WI38 (cell line): ENCODE measurements around the gene TSHZ1.

Experiments used
- H3K4me3 ChIP-seq: 2 replicates; pipeline ENCODE4 v1.5.1; 2011; ENCODE audit warnings: low read depth, mild to moderate bottlenecking, control low read depth, low read length
- TF ChIP-seq, protein P1 (sequence below): IDR thresholded peaks from 2 replicates; pipeline ENCODE4 v1.5.1; 2012; ENCODE audit warnings: low read depth, mild to moderate bottlenecking, control low read depth, low read length

The TSHZ1 gene

DNA sequence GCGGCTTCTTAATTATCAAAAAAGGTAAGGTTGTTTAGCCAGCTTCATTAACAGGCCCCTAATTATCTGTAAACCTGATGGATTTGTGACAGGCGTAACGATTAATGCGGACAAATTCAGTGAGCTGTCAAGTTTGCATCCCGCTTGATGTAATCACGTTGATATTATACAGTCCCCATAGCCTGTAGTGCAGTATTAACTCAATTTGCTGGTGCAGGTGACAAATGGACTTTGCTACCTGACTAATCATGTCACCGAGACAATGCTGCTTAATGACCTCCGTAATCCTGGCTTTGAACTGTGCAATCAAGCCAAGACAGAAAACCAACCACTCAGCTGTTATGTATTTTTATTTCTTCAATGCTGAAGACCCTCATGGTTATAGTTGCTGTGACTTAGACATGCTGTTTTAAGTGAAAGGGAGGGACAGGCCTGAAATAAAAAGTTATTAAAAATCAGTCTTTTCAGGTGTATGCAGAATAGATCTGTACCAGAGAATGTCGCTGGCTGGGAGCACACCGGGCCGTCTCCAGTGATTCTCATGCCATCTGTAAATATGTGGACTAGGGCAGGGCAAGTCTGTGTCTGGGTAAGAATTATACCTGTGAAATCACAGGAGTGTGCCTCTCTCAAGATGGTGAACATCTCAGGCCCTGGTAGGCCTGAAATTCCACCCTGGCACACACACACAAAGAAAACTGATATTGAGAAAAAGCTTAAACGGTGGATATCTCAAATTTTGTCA is 4.3 kb downstream of the TSHZ1 start:
- no peak overlapping the region for H3K4me3 ChIP-seq
- TF ChIP-seq, protein P1, sequence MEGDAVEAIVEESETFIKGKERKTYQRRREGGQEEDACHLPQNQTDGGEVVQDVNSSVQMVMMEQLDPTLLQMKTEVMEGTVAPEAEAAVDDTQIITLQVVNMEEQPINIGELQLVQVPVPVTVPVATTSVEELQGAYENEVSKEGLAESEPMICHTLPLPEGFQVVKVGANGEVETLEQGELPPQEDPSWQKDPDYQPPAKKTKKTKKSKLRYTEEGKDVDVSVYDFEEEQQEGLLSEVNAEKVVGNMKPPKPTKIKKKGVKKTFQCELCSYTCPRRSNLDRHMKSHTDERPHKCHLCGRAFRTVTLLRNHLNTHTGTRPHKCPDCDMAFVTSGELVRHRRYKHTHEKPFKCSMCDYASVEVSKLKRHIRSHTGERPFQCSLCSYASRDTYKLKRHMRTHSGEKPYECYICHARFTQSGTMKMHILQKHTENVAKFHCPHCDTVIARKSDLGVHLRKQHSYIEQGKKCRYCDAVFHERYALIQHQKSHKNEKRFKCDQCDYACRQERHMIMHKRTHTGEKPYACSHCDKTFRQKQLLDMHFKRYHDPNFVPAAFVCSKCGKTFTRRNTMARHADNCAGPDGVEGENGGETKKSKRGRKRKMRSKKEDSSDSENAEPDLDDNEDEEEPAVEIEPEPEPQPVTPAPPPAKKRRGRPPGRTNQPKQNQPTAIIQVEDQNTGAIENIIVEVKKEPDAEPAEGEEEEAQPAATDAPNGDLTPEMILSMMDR, result no peak

DNA sequence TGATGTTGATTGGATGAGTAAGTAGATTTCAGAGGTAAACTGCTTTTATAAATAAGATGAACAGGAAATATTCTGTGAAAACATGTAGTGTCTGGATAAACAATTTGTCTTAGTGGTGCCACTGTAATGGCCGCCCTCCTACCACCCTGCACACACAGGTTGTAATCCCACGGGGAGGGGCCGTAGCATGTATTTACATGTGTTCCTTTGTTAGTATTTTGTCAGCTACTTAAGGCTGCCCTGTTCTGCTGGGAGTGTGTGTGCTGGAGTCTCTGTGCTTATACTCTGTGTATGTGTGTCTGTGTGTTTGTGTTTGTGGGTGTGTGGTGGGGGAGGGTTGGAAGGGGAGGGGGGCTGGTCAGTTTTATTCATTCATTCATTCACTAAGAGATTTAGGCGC is 5.1 kb downstream of the TSHZ1 start:
- no peak overlapping the region for H3K4me3 ChIP-seq
- TF ChIP-seq, protein P1, result no peak

DNA sequence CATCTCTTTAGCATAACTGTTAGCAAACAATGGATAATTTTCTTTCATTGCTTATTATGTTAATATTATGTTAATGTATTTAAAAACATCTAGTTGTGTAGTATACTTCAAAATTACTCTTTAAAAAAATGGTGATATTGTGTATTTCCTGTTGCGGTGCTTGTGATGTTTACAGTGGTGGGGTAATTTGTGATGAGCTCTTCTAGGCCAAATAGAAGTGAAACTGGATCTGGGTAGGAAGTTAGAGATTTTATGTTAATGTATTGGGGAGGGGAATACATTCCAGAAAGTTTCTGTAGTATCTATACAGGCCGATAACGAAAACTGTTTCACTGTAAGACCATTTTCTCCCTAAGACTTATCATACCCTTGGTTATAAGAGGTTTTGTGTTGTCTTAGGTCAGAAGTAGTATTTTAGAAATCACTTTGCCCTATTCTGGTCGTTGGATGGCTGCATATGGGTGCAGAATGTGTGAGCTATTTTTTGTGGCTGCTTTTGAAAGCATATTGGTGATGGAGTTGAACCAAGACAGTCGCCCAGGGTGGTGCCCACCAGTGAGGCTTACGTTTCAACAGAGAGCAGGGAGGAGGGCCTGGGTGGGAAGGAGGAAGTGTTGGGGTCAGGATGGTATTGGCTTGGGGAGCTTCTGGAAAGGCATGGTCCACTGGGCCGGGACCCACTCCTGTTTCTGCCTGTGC is 5.8 kb downstream of the TSHZ1 start:
- no peak overlapping the region for H3K4me3 ChIP-seq
- TF ChIP-seq, protein P1, result no peak

DNA sequence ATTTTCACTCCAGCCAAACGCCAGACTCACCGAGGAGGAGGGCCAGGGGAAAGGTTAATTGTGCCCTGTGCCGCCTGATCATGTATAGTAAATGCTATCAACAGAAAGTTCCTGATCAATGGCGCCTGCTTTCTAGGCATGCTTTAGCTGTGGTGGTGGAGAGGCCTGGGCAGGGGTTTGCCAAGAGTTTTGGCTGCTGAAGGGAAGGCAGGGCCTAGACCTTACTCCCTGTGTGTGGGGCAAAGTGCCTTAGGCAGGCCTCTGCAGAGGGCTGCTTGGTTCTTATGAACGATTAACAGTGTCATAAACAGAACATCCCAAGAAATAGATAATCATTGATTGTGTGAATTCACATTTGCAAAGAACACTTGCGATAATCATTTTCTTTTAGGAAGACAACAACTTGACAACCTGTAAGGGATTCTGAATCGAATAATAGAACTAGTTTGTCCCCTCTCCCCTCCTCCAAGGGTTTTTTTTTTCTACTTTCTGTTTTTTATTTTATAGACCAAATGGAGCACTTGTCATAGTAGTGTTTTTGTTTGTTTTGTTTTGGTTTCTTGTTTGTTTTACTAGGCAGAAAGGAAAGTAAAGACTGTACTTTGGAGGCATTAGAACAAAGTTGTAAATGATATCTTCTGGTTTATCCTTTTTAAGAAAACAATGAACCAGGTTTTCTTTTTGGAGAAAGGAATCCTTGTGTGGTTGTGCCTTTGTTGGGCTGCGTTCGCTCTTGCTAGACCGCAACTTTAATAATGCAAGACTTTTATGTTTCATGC is 6.5 kb downstream of the TSHZ1 start:
- TF ChIP-seq, protein P1, result no peak
- H3K4me3 ChIP-seq, result no peak overlapping the region

DNA sequence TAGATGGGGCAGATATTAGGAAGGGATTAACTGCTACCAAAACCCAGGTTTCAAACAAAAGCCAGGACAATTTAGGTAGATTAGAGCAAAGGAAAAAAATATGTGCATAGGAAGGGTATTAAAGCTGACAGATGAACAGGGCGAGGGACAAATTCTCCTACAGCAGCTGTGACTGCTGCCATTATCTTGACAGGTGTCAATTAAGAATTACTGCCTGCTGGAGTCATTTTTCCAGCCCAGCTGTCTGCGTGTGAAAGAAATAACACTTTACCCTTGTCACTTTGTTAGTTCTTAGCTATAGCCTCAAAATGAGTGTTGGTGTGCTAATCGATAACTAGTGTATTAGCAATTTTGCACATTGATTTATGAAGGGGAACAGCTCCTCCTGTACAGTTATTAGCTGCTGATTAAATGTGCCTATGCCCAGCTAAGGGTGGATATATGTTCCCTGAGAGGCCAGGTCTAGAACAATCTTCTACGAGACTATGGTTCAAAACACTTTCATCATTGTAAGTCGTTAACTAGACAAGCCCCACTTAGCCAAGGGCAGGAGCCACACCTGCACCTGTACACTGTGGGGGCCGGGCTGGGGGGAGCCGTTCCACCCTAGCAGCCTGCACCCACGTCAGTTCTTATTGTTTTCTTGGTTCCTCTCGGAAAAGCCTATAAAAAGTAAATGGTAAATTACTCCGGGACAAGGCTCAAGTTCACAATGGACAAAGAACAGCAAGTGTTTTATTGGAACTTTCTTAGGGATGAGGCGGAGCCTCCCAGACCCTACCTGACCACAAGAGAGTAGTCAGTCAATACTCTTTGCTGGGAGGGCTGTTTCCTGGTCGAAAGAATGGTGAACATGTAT is 7.7 kb downstream of the TSHZ1 start:
- TF ChIP-seq, protein P1, result no peak
- no peak overlapping the region for H3K4me3 ChIP-seq

DNA sequence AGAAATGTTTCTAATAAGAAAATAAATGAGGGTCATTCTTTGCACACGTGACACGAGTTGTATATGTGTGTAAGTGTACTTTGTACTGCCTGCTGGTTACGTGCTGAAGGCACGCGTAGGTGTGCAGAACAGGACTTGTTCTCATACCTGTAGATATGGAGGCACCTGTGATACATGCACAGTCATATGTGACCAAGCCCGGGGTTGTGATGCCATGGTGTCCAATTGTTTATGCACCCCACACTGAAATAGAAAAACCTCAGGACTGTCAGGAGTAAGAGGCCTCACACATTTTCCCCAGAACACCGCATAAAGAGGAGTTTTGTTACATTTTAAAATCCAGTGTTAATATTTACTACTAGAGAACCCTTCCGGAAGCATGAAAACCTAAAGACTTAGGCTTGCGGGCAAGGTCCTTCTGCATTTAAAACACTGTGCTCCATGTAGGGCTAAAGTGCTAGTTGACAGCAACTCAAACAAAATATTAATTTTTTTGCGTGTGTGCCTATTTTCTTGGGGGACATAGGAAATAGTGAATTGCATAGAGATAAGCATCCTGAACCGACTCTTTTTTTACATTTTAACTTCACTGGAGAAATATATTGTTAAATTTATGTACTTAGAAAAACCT is 9.3 kb downstream of the TSHZ1 start:
- no peak overlapping the region for H3K4me3 ChIP-seq
- TF ChIP-seq, protein P1, result no peak
